ENCODE measurements around the gene NUDCD3. TPM values are rescaled to one million over a fixed set of nuclear protein-coding genes. Genes with fewer than 3 reads are reported as not detected.

Gene NUDCD3
- total and polyA plus RNA-seq, 2 of the 8 experiments (the other 6 are each of a cell fraction or from before 2014, with no cell fraction given), result 35.2 to 93.7 TPM

GRCh38 chr7:44388089-44388970, 102.1 kb downstream of the NUDCD3 start:
- Histone ChIP-seq H3K79me1 (ENCODE audit: low read depth, low read length) (no peaks in the 10 kb centered on the region; the same call in 1 of the 2 replicates), H3K14ac (ENCODE audit: insufficient read length) (no peak overlapping the region), H4K20me1 (replicated peaks in 1 of 2; ENCODE audit: control insufficient read depth in 1 of 2, insufficient read depth in 2 of 2, low read length in 2 of 2) (peaks cover 4 to 9% of the 10 kb centered on the region in 2 experiments), H3K9ac (replicated peaks in 1 of 4; ENCODE audit: extremely low read depth in 1 of 4, low read depth in 3 of 4, low read length in 3 of 4) (no peak overlapping the region), H3K27me3 (replicated peaks in 1 of 4; ENCODE audit: control insufficient read depth in 3 of 4, extremely low read depth in 1 of 4, insufficient read depth in 3 of 4, low read length in 3 of 4) (no peaks in the 10 kb centered on the region), H3K4me2 (ENCODE audit: insufficient read depth in 1 of 2, low read depth in 2 of 2, low read length in 2 of 2) (no peak overlapping the region), H3K56ac (replicated peaks; ENCODE audit: insufficient read length, low read depth, low read length) (no peak overlapping the region), H3K36me3 (ENCODE audit: control insufficient read depth in 2 of 4, insufficient read depth in 4 of 4, low read length in 3 of 4) (peaks cover 2 to 18% (median 4%) of the 10 kb centered on the region in 4 experiments; a peak in 4 of 8 replicates), H3K79me2 (ENCODE audit: control insufficient read depth in 1 of 2, insufficient read depth in 2 of 2, low read length in 2 of 2) (no peaks in the 10 kb centered on the region), H4K8ac (ENCODE audit: extremely low read depth, insufficient read depth, low read length) (no peak overlapping the region), H3K18ac (ENCODE audit: extremely low read depth, low read length) (no peak overlapping the region), H2BK20ac (ENCODE audit: low read length) (no peak overlapping the region), H2BK120ac (replicated peaks; ENCODE audit: low read depth, low read length) (no peak overlapping the region), H4K5ac (ENCODE audit: insufficient read length, low read depth, low read length) (no peak overlapping the region), H3K27ac (ENCODE audit: low read depth, low read length) (no peak overlapping the region), H2BK5ac (ENCODE audit: low read depth, low read length) (no peak overlapping the region), H3K4me1 (replicated peaks in 1 of 4; ENCODE audit: control insufficient read depth in 3 of 4, insufficient read depth in 4 of 4, low read length in 3 of 4) (no peaks in the 10 kb centered on the region), H3K4ac (replicated peaks; ENCODE audit: insufficient read length, low read depth, low read length) (no peak overlapping the region), H4K91ac (replicated peaks; ENCODE audit: insufficient read length, low read length) (no peak overlapping the region), H2BK15ac (ENCODE audit: low read length) (no peak overlapping the region), H2BK12ac (ENCODE audit: low read depth, low read length) (no peak overlapping the region), H3K4me3 (ENCODE audit: extremely low read depth in 1 of 4, insufficient read depth in 2 of 4, low read depth in 3 of 4, low read length in 4 of 4) (no peak overlapping the region), H2AFZ (ENCODE audit: low read length) (no peak overlapping the region), H3K23me2 (ENCODE audit: low read depth, low read length) (no peaks in the 10 kb centered on the region), H3K9me3 (ENCODE audit: insufficient read depth in 2 of 2, low read depth in 1 of 2, low read length in 1 of 2) (no peaks in the 10 kb centered on the region), H2AK5ac (ENCODE audit: low read depth, low read length) (no peak overlapping the region), H3K23ac (ENCODE audit: insufficient read length) (no peak overlapping the region)
- CTCF ChIA-PET (ENCODE audit: partially characterized antibody), result no interaction called here
- FAIRE-seq (no peak), DNase-seq (ENCODE audit: low read depth in 1 of 2, low spot score in 2 of 2) (peak in 1 of 2 experiments; percentile 35)
- POLR2A ChIA-PET (ENCODE audit: partially characterized antibody), result no interaction called here
- WGBS, 2 experiments (ENCODE audit: extremely low coverage in 1 of 2, insufficient coverage in 1 of 2, insufficient read length in 1 of 2, insufficient replicate concordance in 2 of 2, low coverage in 1 of 2, low lambda C conversion rate in 2 of 2, missing lambda C conversion rate in 1 of 2), result 87% methylated on average over 14 of the region's 14 CpGs; no CpG with 5 or more reads in 1 of the 2 experiments
- no peak for TF ChIP-seq SAP30 (IDR thresholded peaks at IDR 0.05; ENCODE audit: insufficient read depth, insufficient replicate concordance, low read length)
- no peak for TF ChIP-seq POLR2A (IDR thresholded peaks at IDR 0.05; ENCODE audit: control extremely low read depth in 1 of 2, low read depth in 2 of 2, low read length in 2 of 2)
- TF ChIP-seq TAF1 (IDR thresholded peaks at IDR 0.05; ENCODE audit: low read depth, low read length), result no peak
- TF ChIP-seq KDM5A (IDR thresholded peaks at IDR 0.05; ENCODE audit: low read length), result no peak
- TF ChIP-seq SIRT6 (IDR thresholded peaks at IDR 0.05; ENCODE audit: low read length), result no peak
- TF ChIP-seq YY1 (IDR thresholded peaks at IDR 0.05; ENCODE audit: low read depth, low read length), result no peak
- no peak for TF ChIP-seq CREB1 (IDR thresholded peaks at IDR 0.05)
- TF ChIP-seq RBBP5 (IDR thresholded peaks at IDR 0.05; ENCODE audit: borderline replicate concordance, low read depth, low read length), result no peak
- no peak for TF ChIP-seq NANOG (IDR thresholded peaks at IDR 0.05; ENCODE audit: insufficient read depth, low read depth, low read length, poor library complexity, severe bottlenecking)
- TF ChIP-seq ZNF274 (IDR thresholded peaks at IDR 0.05; ENCODE audit: borderline replicate concordance, extremely low read depth, low read length), result no peak
- TF ChIP-seq ATF3 (IDR thresholded peaks at IDR 0.05; ENCODE audit: insufficient read depth, low read depth, low read length), result no peak
- no peak for TF ChIP-seq GTF2F1 (IDR thresholded peaks at IDR 0.05; ENCODE audit: borderline replicate concordance, low read depth, low read length)
- no peak for TF ChIP-seq TBP (IDR thresholded peaks at IDR 0.05; ENCODE audit: low read depth, low read length)

Measured in H1 (cell line).